ENCODE results near the gene HEYL.
"Not testable (repeated sequence)": the region's sequence is repeated elsewhere in the genome, so short reads cannot be mapped to it uniquely, and the experiment has no call there.

The HEYL gene

GRCh38 chr1:39635205-39635870 is 4.1 kb downstream of the HEYL start:
- no peak for DNase-seq

DNA sequence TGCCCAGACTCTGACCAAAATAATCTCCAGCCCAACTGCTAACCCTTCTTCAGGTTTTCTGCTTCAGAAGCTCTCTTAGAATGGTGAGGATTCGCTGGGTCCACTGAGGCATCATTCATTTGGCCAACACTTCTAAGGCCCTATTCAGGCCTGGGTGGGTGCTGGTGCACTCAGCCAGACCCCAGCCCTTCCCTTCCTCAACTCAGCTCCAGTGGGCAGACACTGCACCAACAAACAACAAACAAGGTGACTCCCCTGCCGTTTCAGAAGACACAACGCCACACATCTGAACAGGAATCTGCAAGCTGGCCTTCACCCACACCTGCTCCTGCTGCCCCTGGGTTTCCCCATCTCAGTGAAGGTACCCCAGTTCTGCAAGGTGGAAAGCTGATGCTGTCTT is 6.0 kb downstream of the HEYL start:
- no peak for DNase-seq

DNA sequence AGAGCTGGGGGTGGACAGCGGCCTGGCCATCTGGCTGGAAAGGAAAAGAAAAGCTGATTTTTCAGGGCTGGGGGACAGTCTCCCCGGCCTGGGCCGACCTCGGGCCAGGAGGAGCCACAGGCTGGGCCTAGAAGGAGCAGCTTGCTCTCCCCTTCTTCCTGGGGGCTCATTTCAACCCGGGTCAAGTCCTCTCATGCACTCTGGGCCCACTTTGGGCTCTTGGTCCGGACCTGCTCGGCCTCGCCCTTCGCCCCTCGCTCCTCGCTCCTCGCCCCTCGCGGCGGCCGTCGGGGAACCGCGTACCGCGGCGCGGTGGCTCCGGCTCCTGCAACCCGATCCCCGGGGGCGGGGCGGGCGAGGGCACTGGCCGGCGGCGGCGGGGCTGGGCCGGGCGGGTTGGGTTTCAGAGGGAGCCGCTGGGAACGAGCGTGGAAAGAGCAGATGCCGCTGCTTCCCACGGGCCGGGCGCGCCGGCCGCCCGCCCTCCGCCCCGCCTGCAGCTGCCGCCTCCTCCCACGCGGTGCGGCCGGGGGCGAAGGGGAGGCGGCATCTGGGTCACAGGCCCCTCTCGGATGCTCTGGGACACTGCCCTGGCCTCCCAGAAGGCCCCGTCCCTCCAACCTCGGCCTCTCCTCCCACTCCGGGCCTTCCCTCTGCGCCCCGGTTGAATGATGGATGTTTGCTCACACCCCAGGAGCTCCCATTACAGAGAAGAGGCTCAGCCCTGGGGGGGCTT is 6.6 kb downstream of the HEYL start:
- no peak for DNase-seq

DNA sequence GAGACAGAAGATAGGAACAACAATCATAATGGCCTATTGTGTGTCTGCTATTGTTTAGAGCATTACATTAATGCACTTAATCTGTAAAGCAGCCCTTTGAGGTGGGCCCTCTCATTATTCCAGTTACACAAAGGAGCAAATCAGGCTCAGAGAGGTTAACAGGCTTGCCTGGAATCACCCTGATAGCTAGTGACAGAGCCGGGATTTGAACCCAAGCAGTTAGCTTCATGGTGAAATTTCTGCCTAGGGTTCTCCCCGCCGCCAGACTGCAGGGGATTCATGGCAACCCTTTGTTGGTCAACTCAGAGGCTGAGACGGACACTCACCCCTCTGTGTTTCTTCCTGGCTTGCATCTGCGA is 7.1 kb downstream of the HEYL start:
- no peak for DNase-seq

DNA sequence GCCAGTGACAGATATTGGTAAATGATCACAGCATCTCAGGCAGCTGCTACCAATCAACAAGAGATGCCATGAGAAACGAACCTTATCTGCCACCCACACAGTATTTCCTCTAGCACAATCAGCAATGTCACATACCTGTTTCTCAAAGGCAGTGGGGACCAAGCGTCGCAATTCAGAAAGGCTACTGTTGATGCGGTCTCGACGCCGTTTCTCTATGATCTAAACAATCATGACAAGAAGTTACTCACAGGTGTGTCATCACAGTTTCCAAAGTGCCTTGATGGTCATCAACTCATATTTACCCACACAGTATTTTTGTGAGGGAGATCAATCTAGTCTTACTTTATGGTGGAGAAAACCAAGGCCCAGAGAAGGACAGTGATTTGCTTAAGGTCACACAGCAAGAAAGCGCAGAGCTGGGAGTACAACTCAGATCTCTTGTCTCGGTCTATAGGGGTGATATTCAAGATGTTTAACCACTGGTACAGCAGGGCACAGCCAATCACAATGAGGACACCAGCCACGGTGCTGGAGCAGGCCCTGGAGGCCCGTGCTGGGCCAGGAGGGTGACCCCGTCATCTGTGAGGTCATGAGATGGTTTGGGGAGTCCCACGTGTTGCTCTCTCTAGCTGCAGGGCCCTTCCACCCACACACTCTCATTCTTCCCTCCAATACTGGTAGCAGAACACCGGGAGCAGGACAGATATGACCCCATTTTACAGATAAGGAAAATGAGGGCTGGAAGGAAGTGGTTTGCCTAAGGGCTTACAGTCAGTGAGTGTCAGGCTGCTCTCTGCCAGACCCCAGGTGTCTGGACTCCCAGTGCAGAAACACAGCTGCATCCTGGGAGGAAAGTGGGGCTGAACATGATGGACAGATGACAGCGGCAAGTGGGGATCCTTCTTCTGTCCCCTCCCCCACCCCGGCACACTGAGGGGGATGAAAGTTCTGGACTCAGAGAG is 7.8 kb downstream of the HEYL start:
- DNase-seq, result no peak

DNA sequence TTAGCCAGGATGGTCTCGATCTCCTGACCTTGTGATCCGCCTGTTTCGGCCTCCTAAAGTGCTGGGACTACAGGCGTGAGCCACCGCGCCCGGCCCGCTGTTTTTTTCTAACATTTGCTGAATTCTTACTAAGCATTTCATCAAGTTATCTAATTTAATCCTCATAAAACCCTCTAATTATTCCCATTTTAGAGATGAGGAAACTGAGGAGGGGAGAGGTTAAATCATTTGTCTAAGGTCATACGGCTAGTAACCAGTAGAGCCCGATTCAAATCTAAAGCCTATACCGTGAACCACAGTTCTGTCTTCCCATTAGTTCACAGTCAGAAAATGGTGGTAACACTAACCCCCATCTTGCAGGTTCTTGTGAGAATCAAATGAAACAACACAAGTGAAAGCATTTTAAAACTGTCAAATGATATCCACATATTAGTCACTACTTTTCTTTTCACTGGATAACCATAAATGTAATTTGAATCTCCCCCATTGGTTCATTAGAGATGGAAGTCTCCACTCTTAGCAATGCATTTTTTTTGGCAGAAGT is 10.6 kb downstream of the HEYL start:
- DNase-seq, result no peak

- no peak for DNase-seq
Observed at GRCh38 chr1:39626646-39627045, 12.8 kb downstream of the HEYL start.

GRCh38 chr1:39625462-39626273 is 13.8 kb downstream of the HEYL start:
- no peak for DNase-seq

DNA sequence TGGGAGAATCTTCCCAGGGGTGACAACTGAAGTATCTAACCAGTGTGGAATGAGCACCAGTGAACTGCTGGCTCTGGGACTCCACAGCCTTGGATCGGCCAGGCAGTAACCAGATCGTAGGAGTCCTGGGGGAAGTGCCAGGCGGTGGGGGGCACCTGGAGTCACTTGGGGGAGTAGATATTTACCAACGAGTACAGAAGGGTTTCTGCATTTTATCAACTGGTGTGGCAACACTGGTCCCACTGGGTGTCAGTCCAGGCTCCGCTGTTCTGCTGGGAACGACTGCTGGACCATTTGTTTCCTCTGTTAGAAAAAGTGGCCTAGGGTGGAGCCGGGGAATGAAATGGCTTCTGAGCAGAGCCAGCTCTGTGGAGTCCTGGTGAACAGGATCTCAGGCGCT is 14.4 kb downstream of the HEYL start:
- no peak for DNase-seq

GRCh38 chr1:39623053-39623452 is 16.4 kb downstream of the HEYL start:
- no peak for DNase-seq

- no peak for DNase-seq
Observed at GRCh38 chr1:39622427-39622826, 17.0 kb downstream of the HEYL start.

DNA sequence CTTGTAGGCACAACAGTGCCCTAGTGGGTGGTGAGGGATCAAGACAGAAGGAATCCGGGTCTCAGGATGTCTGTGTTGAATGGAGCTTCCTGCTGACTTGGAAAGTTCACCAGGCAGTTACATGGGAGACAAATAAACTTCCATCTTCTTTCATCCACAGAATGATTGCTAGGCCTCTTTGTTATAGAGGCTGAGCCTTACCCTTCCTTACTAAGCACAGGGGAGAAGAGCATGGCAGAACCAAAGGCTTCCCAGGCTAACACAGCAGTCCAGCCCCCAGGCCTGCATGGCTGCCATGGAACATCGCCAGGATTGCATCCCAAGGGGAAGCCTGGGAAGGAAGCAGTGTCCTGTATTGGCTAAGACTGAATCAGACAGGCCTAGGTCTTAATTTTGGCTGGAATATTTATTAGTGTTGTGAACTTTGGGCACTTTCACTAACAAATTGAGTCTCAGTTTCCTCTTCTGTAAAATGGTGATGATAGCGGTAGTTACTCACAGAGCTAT is 18.7 kb downstream of the HEYL start:
- no peak for DNase-seq

DNA sequence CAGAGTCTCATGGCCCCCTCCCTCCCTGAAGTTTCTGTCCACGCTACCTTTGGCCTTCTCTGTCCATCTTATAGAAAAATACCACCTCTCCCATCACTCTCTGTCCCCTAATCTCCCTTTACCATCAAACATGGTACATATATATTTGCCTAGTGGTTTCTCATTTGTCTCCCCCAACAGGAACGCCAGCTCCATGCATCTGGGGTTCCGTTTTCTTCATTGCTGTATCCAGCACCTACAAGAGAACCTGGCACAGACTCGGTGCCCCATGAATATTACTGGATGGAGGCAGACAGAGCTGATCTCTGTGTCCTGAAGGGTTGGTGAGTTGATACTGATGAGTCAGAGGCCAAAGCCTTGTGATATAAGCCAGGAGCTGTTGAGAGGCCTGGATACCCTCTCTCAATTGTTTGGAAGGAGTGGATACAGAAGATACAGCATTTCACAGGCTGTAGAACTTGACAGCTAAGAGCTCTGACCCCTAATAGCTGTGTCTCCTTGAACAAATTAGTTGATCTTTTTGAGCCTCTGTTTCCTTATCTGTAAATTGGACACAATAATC is 21.9 kb downstream of the HEYL start:
- no peak for DNase-seq

- DNase-seq, result no peak
Observed at GRCh38 chr1:39615086-39615673, 24.3 kb downstream of the HEYL start.

DNA sequence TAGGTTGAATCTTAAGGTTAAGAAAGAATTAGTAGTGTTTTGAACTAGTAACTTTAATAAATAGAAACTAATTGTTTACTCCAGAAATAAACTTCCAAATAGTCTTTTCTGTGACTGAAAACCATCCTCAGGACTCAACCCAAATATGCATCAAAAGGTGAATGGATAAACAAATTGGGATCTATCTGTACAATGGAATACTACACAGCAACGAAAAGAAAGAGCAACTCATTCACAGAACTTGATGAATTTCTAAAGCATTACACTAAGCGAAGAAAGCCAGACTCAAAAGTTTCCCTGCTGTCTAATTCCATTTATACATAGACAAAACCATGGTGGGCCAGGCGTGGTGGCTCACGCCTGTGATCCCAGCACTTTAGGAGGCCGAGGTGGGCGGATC is 25.0 kb downstream of the HEYL start:
- no peak for DNase-seq

DNA sequence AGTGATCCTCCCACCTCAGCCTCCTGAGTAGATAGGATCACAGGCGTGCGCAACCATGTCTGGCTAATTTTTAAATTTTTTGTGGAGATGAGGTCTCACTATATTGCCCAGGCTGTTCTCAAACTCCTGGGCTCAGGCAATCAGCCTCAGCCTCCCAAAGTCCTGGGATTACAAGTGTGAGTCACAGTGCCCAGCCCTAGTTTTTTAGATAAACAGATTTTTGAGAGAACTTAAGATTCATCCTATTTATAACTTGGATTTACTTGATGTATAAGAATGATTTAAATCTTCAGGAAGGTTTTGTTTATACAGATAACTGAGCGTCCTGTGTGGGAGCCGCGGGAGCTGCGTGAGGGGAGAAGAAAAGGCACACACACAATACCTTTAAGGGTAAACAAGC is 26.2 kb downstream of the HEYL start:
- DNase-seq, result no peak

DNA sequence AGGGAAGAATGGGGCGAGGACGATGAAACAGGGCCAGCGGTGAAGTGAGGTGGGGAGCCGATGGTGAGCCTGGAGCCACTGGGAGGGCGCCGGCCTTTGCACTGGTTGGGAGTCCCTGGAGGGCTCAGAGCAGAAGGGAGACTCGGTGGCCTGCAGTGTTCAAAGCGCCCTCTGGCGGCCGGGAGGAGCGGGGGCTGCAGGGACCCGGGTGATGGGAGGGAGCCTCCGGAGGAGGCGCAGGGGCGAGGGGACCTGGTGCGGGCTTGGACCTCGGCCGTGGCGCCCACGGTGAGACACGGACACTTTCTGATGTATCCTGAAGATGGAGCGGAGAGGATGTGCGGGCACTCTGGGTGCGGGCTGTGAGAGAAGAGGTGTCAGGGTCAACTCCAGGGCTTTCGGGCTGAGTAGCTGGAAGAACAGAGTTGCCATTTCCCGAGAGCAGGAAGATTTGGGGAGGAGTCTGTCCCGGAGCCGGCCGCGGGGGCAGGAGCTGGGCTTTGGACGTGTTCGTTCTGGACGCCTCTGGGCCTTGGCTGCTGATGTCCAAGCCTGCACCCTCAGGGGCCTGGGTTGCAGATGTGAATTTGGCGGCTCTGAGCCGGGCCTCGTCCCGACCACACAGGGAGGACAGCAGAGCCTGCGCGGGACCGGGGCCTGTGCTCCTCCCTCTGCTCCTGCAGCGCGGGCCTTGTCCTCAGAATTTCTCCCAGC is 29.7 kb downstream of the HEYL start:
- no peak for DNase-seq

DNA sequence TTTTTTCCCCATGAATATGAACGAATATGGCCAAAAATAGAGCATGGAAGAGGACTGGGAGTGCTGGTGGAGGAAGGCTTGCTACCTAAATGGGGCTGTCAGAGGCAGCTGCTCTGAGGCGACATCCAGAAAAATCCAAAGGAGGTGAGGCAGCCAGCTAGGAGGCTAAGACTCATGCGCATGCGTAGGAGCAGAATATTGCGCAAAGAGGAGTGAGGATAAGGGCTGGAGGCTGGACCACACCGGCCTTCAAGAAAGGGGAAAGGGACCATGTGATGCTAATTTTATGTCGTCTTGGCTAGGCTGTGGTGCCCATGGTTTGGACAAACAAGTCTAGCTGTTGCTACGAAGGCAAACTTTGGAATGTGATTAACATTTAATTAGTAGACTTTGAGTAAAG is 30.5 kb downstream of the HEYL start:
- no peak for DNase-seq

DNA sequence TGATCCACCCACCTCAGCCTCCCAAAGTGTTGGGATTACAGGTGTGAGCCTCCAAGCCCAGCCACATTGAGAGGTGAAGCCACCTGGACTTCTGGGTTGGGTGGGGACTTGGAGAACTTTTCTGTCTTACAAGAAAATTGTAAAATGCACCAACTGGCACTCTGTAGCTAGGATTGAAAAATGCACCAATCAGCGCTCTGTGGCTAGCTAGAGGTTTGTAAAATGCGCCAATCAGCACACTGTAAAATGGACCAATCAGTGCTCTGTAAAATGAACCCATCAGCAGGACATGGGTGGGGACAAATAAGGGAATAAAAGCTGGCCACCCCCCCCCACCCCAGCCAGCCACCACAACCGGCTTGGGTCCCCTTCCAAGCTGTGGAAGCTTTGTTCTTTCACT is 35.8 kb downstream of the HEYL start:
- not testable (repeated sequence) for DNase-seq

DNA sequence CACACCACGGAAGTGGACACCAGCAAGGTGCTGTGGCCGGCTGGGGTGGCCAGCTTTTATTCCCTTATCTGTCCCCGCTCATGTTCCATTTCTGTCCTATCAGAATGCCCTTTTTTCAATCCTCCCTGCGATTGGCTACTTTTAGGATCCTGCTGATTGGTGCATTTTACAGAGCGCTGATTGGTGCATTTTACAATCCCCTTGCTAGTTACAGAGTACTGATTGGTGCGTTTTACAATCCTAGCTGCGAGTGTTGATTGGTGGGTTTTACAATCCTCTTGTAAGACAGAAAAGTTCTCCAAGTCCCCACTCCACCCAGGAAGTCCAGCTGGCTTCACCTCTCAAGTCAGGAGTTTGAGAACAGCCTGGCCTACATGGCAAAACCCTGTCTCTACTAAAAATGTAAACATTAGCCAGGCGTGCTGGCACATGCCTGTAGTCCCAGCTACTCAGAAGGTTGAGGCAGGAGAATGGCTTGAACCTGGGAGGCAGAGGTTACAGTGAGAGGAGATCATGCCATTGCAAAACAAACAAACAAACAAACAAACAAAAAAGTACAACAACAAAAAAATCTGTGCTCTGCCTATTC is 37.7 kb downstream of the HEYL start:
- DNase-seq, result not testable (repeated sequence)

GRCh38 chr1:39596163-39596562 is 43.3 kb downstream of the HEYL start:
- no peak for DNase-seq
